ENCODE data around the gene IRX4.

- TF ChIP-seq CTCF (IDR thresholded peaks at IDR 0.05 in 2 of 3, conservative IDR thresholded peaks at IDR 0.05 in 1 of 3; ENCODE audit: borderline replicate concordance in 1 of 3, insufficient read depth in 1 of 3, low read depth in 2 of 3, low read length in 2 of 3) (no peak), RAD21 (IDR thresholded peaks at IDR 0.05; ENCODE audit: low read depth) (no peak), POLR2AphosphoS5 (IDR thresholded peaks at IDR 0.05; ENCODE audit: low read depth, low read length) (no peak), EGR1 (IDR thresholded peaks at IDR 0.05; ENCODE audit: low read depth) (no peak), SRF (IDR thresholded peaks at IDR 0.05; ENCODE audit: low read depth) (no peak), MAX (IDR thresholded peaks at IDR 0.05) (no peak), CEBPB (IDR thresholded peaks at IDR 0.05; ENCODE audit: low read depth) (no peak), CBX3 (IDR thresholded peaks at IDR 0.05; ENCODE audit: low read depth) (no peak), SIN3A (IDR thresholded peaks at IDR 0.05; ENCODE audit: low read depth) (no peak)
Measured at GRCh38 chr5:1832511-1833250, 50.0 kb downstream of the IRX4 start.

All from HCT116 (cell line).